ENCODE measurements around the gene CTNND2.

GRCh38 chr5:10987276-10987924 lies 916.8 kb downstream of the CTNND2 start:
- no peak for TF ChIP-seq CTCF (IDR thresholded peaks at IDR 0.05 in 8 of 11, conservative IDR thresholded peaks at IDR 0.05 in 3 of 11)
- TF ChIP-seq POLR2A (IDR thresholded peaks at IDR 0.05): no peak
- no peak for TF ChIP-seq POLR2AphosphoS5 (IDR thresholded peaks at IDR 0.05)
